ENCODE measurements around the gene KIF19.

KIF19 gene

GRCh38 chr17:74389084-74389753 is 63.2 kb downstream of the KIF19 start:
- peak in 1 of 2 experiments; percentile 82 for DNase-seq (ENCODE audit: low read depth in 1 of 2, low spot score in 1 of 2)
- Histone ChIP-seq H3K4me3 (replicated peaks; ENCODE audit: insufficient read depth, low read length) (no peak overlapping the region), H3K27me3 (ENCODE audit: insufficient read depth, poor library complexity, severe bottlenecking) (no peaks in the 10 kb centered on the region), H3K27ac (replicated peaks) (peak overlapping the region; percentile 73)
- TF ChIP-seq GABPA (IDR thresholded peaks at IDR 0.05; ENCODE audit: low read depth) (no peak), POLR2AphosphoS5 (IDR thresholded peaks at IDR 0.05; ENCODE audit: low read depth) (peak; percentile 52; the same call in 1 of the 2 replicates), REST (IDR thresholded peaks at IDR 0.05; ENCODE audit: insufficient replicate concordance, low read depth) (no peak)

- no peak for DNase-seq (ENCODE audit: low read depth in 1 of 2, low spot score in 1 of 2)
- TF ChIP-seq GABPA (IDR thresholded peaks at IDR 0.05; ENCODE audit: low read depth): no peak
- Histone ChIP-seq H3K27ac (replicated peaks) (peak overlapping the region; percentile 73), H3K27me3 (ENCODE audit: insufficient read depth, poor library complexity, severe bottlenecking) (no peaks in the 10 kb centered on the region), H3K4me3 (replicated peaks; ENCODE audit: insufficient read depth, low read length) (no peak overlapping the region)
Measured at GRCh38 chr17:74389937-74390679, 64.1 kb downstream of the KIF19 start.

- no peak for TF ChIP-seq POLR2AphosphoS5 (IDR thresholded peaks at IDR 0.05; ENCODE audit: low read depth)
- no peak for TF ChIP-seq SPI1 (IDR thresholded peaks at IDR 0.05; ENCODE audit: borderline replicate concordance, low read depth)
- no peak for TF ChIP-seq REST (IDR thresholded peaks at IDR 0.05; ENCODE audit: insufficient replicate concordance, low read depth)
- no peak for TF ChIP-seq GABPA (IDR thresholded peaks at IDR 0.05; ENCODE audit: low read depth)
- TF ChIP-seq CTCF (IDR thresholded peaks at IDR 0.05; ENCODE audit: insufficient read depth, low read length): no peak
- Histone ChIP-seq H3K27me3 (ENCODE audit: insufficient read depth, poor library complexity, severe bottlenecking) (no peaks in the 10 kb centered on the region), H3K4me3 (replicated peaks; ENCODE audit: insufficient read depth, low read length) (no peak overlapping the region), H3K27ac (replicated peaks) (peak overlapping the region; percentile 56)
- peak in 1 of 2 experiments; percentile 62 for DNase-seq (ENCODE audit: low read depth in 1 of 2, low spot score in 1 of 2)
Measured at GRCh38 chr17:74390680-74391653, 64.9 kb downstream of the KIF19 start.

GRCh38 chr17:74391771-74392170 is 65.7 kb downstream of the KIF19 start:
- Histone ChIP-seq H3K27me3 (ENCODE audit: insufficient read depth, poor library complexity, severe bottlenecking) (no peaks in the 10 kb centered on the region), H3K27ac (replicated peaks) (peak overlapping the region; percentile 56), H3K4me3 (replicated peaks; ENCODE audit: insufficient read depth, low read length) (no peak overlapping the region)
- TF ChIP-seq POLR2AphosphoS5 (IDR thresholded peaks at IDR 0.05; ENCODE audit: low read depth) (peak; percentile 62; the same call in 1 of the 2 replicates), SPI1 (IDR thresholded peaks at IDR 0.05; ENCODE audit: borderline replicate concordance, low read depth) (peak; percentile 85), CTCF (IDR thresholded peaks at IDR 0.05; ENCODE audit: insufficient read depth, low read length) (no peak)
- peak in 1 of 2 experiments; percentile 79 for DNase-seq (ENCODE audit: low read depth in 1 of 2, low spot score in 1 of 2)
